C4-2B (cell line): ENCODE results near the gene GOLIM4.

Experiments
- CTCF ChIP-seq: fragments of 450-650 bp; conservative IDR thresholded peaks from 2 replicates; pipeline ENCODE4 v1.5.1; 2017; ENCODE audit warnings: mild to moderate bottlenecking
- ZFX ChIP-seq: fragments of 450-650 bp; IDR thresholded peaks from 2 replicates; pipeline ENCODE4 v1.6.1; 2017

GRCh38 chr3:168003911-168004310, 91.8 kb downstream of the GOLIM4 start:
- no peak for TF ChIP-seq CTCF
- TF ChIP-seq ZFX, result no peak
